B cell (primary cell): ENCODE measurements around the gene TTC21A. TPM values are rescaled to one million over a fixed set of nuclear protein-coding genes. Genes with fewer than 3 reads are reported as not detected.

Experiments
- ATAC-seq: fragments of 200-7000 bp; cut with Tn5 transposase; one replicate; pipeline ENCODE4 v1.10.0; 2021; ENCODE audit warnings: low read depth, mild to moderate bottlenecking, moderate number of reproducible peaks, moderate library complexity
- CTCF ChIA-PET: fragments of 350-600 bp; sonication (Branson Sonifier 250); formaldehyde crosslinking; loops from one replicate; lab custom pipeline; 2021; ENCODE audit warnings: antibody characterized with exemption, inconsistent platforms; lab: Charles Lee
- POLR2A ChIA-PET: fragments of 350-600 bp; sonication (Branson Sonifier 250); formaldehyde crosslinking; loops from one replicate; lab custom pipeline; 2021; ENCODE audit warnings: antibody characterized with exemption; lab: Charles Lee
- DNase-seq: peaks from one replicate; pipeline ENCODE4 v3.0.0; 2013
- H2AFZ ChIP-seq: 2 replicates; pipeline ENCODE4 v1.6.1; 2012; ENCODE audit warnings: mild to moderate bottlenecking, low read depth, low read length; ENCODE audit not compliant: insufficient read depth, poor library complexity, severe bottlenecking
- H3K27ac ChIP-seq, 2 donors: 1 replicate in 1 of 2; 2 replicates in 1 of 2; pipeline ENCODE4 v1.5.1; 2012 to 2013; ENCODE audit warnings: low read length in 2 of 2, mild to moderate bottlenecking in 2 of 2, moderate library complexity in 1 of 2
- H3K27me3 ChIP-seq, 4 experiments: fragments of 200-600 bp in 1 of 4; sonication (generic) in 1 of 4; replicated peaks in 1 of 4; 1 replicate in 2 of 4; 2 replicates in 2 of 4; pipeline versions ENCODE4 v1.6.1 to v1.7.0; 2013 to 2016; ENCODE audit warnings: low read length in 3 of 4, mild to moderate bottlenecking in 2 of 4, mixed read lengths in 1 of 4, moderate library complexity in 1 of 4; ENCODE audit not compliant: insufficient read depth in 4 of 4, control insufficient read depth in 3 of 4; ENCODE audit errors: control extremely low read depth in 1 of 4
- H3K36me3 ChIP-seq, 2 experiments: replicated peaks in 1 of 2; 1 replicate in 1 of 2; 2 replicates in 1 of 2; pipeline versions ENCODE4 v1.6.1 to v1.7.1; 2013; ENCODE audit warnings: low read length in 1 of 2; ENCODE audit not compliant: insufficient read depth in 2 of 2, control insufficient read depth in 1 of 2; ENCODE audit errors: control extremely low read depth in 1 of 2, extremely low read depth in 1 of 2
- H3K4me1 ChIP-seq, 2 donors: fragments of 200-600 bp in 1 of 2; sonication (generic) in 1 of 2; 1 replicate in 1 of 2; 2 replicates in 1 of 2; pipeline versions ENCODE4 v1.5.1 to v1.6.1; 2013 to 2017; ENCODE audit warnings: low read length in 2 of 2; ENCODE audit not compliant: control insufficient read depth in 2 of 2, insufficient read depth in 2 of 2
- H3K4me2 ChIP-seq: replicated peaks from 2 replicates; pipeline ENCODE3; 2012; ENCODE audit warnings: mild to moderate bottlenecking, low read depth, low read length; ENCODE audit not compliant: poor library complexity, severe bottlenecking
- H3K4me3 ChIP-seq, 5 experiments: fragments of 200-600 bp in 1 of 5; sonication (generic) in 1 of 5; 1 replicate in 3 of 5; 2 replicates in 2 of 5; pipeline versions ENCODE4 v1.5.1 to v1.7.0; 2011 to 2016; ENCODE audit warnings: low read length in 4 of 5, mild to moderate bottlenecking in 4 of 5, low read depth in 2 of 5, control low read depth in 1 of 5, moderate library complexity in 1 of 5; ENCODE audit not compliant: insufficient read depth in 1 of 5; ENCODE audit errors: control extremely low read depth in 1 of 5, extremely low read depth in 1 of 5
- H3K79me2 ChIP-seq: fragments of 200-600 bp; sonication (generic); one replicate; pipeline ENCODE4 v1.6.0; 2016; ENCODE audit warnings: low read length; ENCODE audit not compliant: control insufficient read depth, insufficient read depth
- H3K9ac ChIP-seq: fragments of 200-600 bp; sonication (generic); 2 replicates; pipeline ENCODE4 v1.6.1; 2017; ENCODE audit warnings: mild to moderate bottlenecking, low read length, moderate library complexity
- H3K9me3 ChIP-seq, 3 donors: one replicate each; pipeline versions ENCODE4 v1.6.1 to v1.7.1; 2013; ENCODE audit warnings: low read length in 2 of 3; ENCODE audit not compliant: control insufficient read depth in 2 of 3, insufficient read depth in 1 of 3; ENCODE audit errors: control extremely low read depth in 1 of 3
- H4K20me1 ChIP-seq: 2 replicates; pipeline ENCODE4 v1.6.0; 2012; ENCODE audit warnings: mild to moderate bottlenecking, low read length; ENCODE audit not compliant: insufficient read depth, control insufficient read depth, poor library complexity, severe bottlenecking
- H3K27ac Mint-ChIP-seq: one replicate; pipeline ENCODE4 v1.8.0; 2021; ENCODE audit warnings: mixed read lengths
- H3K27me3 Mint-ChIP-seq: one replicate; pipeline ENCODE4 v1.8.0; 2021; ENCODE audit warnings: mixed read lengths
- H3K4me1 Mint-ChIP-seq: one replicate; pipeline ENCODE4 v1.8.0; 2021; ENCODE audit warnings: mixed read lengths
- H3K4me3 Mint-ChIP-seq: one replicate; pipeline ENCODE4 v1.8.0; 2021; ENCODE audit warnings: mixed read lengths
- H3K9me3 Mint-ChIP-seq: one replicate; pipeline ENCODE4 v1.8.0; 2022; ENCODE audit warnings: mixed read lengths; ENCODE audit not compliant: insufficient read depth
- CTCF ChIP-seq: fragments of 200-600 bp; IDR thresholded peaks from one replicate; pipeline ENCODE4 v1.8.0; 2022; ENCODE audit warnings: antibody characterized with exemption, mild to moderate bottlenecking
- EZH2 ChIP-seq: IDR thresholded peaks from 2 replicates; pipeline ENCODE4 v1.6.1; 2012; ENCODE audit warnings: borderline replicate concordance, low read depth, mild to moderate bottlenecking, moderate library complexity, low read length; ENCODE audit not compliant: insufficient read depth, poor library complexity, severe bottlenecking
- WGBS: methylation state at CpG from one replicate; pipeline ENCODE4 v1.1.5; 2013; ENCODE audit warnings: missing lambda C conversion rate; ENCODE audit not compliant: insufficient coverage; 5-methylcytosine and 5-hydroxymethylcytosine counted together
- intact Hi-C: fragments of 100-400 bp; cut with micrococcal nuclease; formaldehyde crosslinking; loops from one replicate; pipeline ENCODE4 v1.10.0; 2022
- polyA plus RNA-seq: library from polyadenylated mRNA; depleted of rRNA; stranded (reverse); fragments of >200 nt; gene quantifications from 2 replicates; pipeline ENCODE4 v1.2.3, GENCODE V29; 2012
- total RNA-seq, 2 donors: library from RNA; stranded (reverse); fragments of 120-200 nt in 1 of 2; gene quantifications; 1 replicate in 1 of 2; 2 replicates in 1 of 2; pipeline versions ENCODE4 v1.2.3 to v1.2.4, GENCODE V29; 2013 to 2022

The TTC21A gene
- total and polyA plus RNA-seq, 2 donors (not counting 1 experiment from before 2014, with no cell fraction given): 49.2 to 106 TPM

- Mint-ChIP-seq H3K4me3 (no peak overlapping the region), H3K27ac (peak overlapping the region; percentile 50), H3K9me3 (no peaks in the 10 kb centered on the region), H3K4me1 (peaks cover 33% of the 10 kb centered on the region), H3K27me3 (no peaks in the 10 kb centered on the region)
- Histone ChIP-seq H3K9ac (no peak overlapping the region), H3K27ac (no peak overlapping the region), H3K9me3 (no peaks in the 10 kb centered on the region), H2AFZ (no peak overlapping the region), H3K4me3 (no peak overlapping the region), H3K36me3 (peaks cover 0 to 52% of the 10 kb centered on the region in 2 experiments), H3K27me3 (no peaks in the 10 kb centered on the region), H4K20me1 (no peaks in the 10 kb centered on the region), H3K79me2 (no peaks in the 10 kb centered on the region), H3K4me2 (no peak overlapping the region), H3K4me1 (peaks cover 25 to 30% of the 10 kb centered on the region in 2 donors)
- TF ChIP-seq CTCF (no peak), EZH2 (no peak)
- 100% methylated on average over 1 of the region's 3 CpGs for WGBS
- POLR2A ChIA-PET: no interaction called here
- intact Hi-C loops: no loop called here
- DNase-seq: no peak
- CTCF ChIA-PET: interaction anchor here (0.7 to 1.3 kb wide), 3 partner anchors 23 to 162 kb away, joined by 3 to 4 read pairs (median 4); partner anchors contain the start of genes GORASP1 and TTC21A
- ATAC-seq: no peak
Observed at GRCh38 chr3:39130693-39131265, 23.3 kb downstream of the TTC21A start.
